Natural killer cell treated with Interleukin-12 subunit alpha and Interleukin-12 subunit beta and Interleukin-15 and Interleukin-18, amount 100 ng/mL, for 72 hours (primary cell): Measurements from ENCODE around the gene UBE2S. TPM values are rescaled to one million over a fixed set of nuclear protein-coding genes. Genes with fewer than 3 reads are reported as not detected.

Source experiments
- ATAC-seq, 2 donors: fragments of 150-1000 bp; cut with Tn5 transposase in 1 of 2; sonication (Bioruptor Pico), chemical (Tn5 transposase) in 1 of 2; 2 replicates each; pipeline ENCODE4 v1.10.0; 2021
- DNase-seq: peaks from one replicate; pipeline ENCODE4 v3.0.0; 2022; ENCODE audit warnings: low spot score
- H3K27ac Mint-ChIP-seq, 2 donors: 1 replicate in 1 of 2; 2 replicates in 1 of 2; pipeline ENCODE4 v1.8.0; 2022; ENCODE audit warnings: mixed read lengths in 2 of 2, mild to moderate bottlenecking in 1 of 2, moderate library complexity in 1 of 2
- H3K27me3 Mint-ChIP-seq, 2 donors: 1 replicate in 1 of 2; 2 replicates in 1 of 2; pipeline ENCODE4 v1.8.0; 2022; ENCODE audit warnings: mixed read lengths in 2 of 2
- H3K36me3 Mint-ChIP-seq: one replicate; pipeline ENCODE4 v1.8.0; 2022; ENCODE audit warnings: mixed read lengths
- H3K4me1 Mint-ChIP-seq, 2 donors: 1 replicate in 1 of 2; 2 replicates in 1 of 2; pipeline ENCODE4 v1.8.0; 2022; ENCODE audit warnings: low read depth in 2 of 2, mixed read lengths in 2 of 2, mild to moderate bottlenecking in 1 of 2
- H3K4me3 Mint-ChIP-seq: one replicate; pipeline ENCODE4 v1.8.0; 2022; ENCODE audit warnings: mixed read lengths
- H3K9me3 Mint-ChIP-seq: 2 replicates; pipeline ENCODE4 v1.8.0; 2022; ENCODE audit warnings: mixed read lengths
- total RNA-seq, 2 donors: library from RNA; stranded (reverse); gene quantifications; one replicate each; pipeline ENCODE4 v1.2.3, GENCODE V29; 2022

The UBE2S gene
- total RNA-seq, 2 donors from 2014 or later = 247 to 423 TPM

GRCh38 chr19:55390461-55390880 is 17.1 kb downstream of the UBE2S start:
- Mint-ChIP-seq H3K4me3 (peak overlapping the region; percentile 15), H3K27me3 (no peaks in the 10 kb centered on the region), H3K27ac (no peak overlapping the region), H3K4me1 (peaks cover 35 to 40% of the 10 kb centered on the region in 2 donors), H3K9me3 (no peaks in the 10 kb centered on the region), H3K36me3 (peaks cover 11% of the 10 kb centered on the region)
- ATAC-seq (no peak), DNase-seq (no peak)

GRCh38 chr19:55389386-55390317 is 17.9 kb downstream of the UBE2S start:
- peaks cover 40 to 43% of the 10 kb centered on the region in 2 donors for H3K4me1 Mint-ChIP-seq

GRCh38 chr19:55387736-55388497 is 19.7 kb downstream of the UBE2S start:
- no peak for ATAC-seq
- Mint-ChIP-seq H3K4me3 (peak overlapping the region; percentile 98), H3K4me1 (peaks cover 48 to 51% of the 10 kb centered on the region in 2 donors), H3K27ac (peak overlapping the region; percentile 98 to 99), H3K36me3 (peaks cover 11% of the 10 kb centered on the region), H3K9me3 (no peaks in the 10 kb centered on the region), H3K27me3 (no peaks in the 10 kb centered on the region)
- DNase-seq = no peak

More at GRCh38 chr19:55389386-55390317, 17.9 kb downstream of the UBE2S start:
- ATAC-seq (no peak), DNase-seq (peak; percentile 49)
- peak overlapping the region; percentile 68 for H3K4me3 Mint-ChIP-seq
- H3K27me3 Mint-ChIP-seq = no peaks in the 10 kb centered on the region
- H3K27ac Mint-ChIP-seq = peak overlapping the region; percentile 47 to 73
- peaks cover 11% of the 10 kb centered on the region for H3K36me3 Mint-ChIP-seq
- no peaks in the 10 kb centered on the region for H3K9me3 Mint-ChIP-seq

GRCh38 chr19:55386493-55386971 is 21.1 kb downstream of the UBE2S start:
- Mint-ChIP-seq H3K9me3 (no peaks in the 10 kb centered on the region), H3K4me3 (peak overlapping the region; percentile 98), H3K27me3 (no peaks in the 10 kb centered on the region), H3K36me3 (peaks cover 11% of the 10 kb centered on the region), H3K27ac (peak overlapping the region; percentile 98 to 99), H3K4me1 (peaks cover 62% of the 10 kb centered on the region in 2 donors)
- no peak for ATAC-seq
- DNase-seq = no peak

GRCh38 chr19:55385724-55386492 is 21.7 kb downstream of the UBE2S start, which contains the start of gene RPL28:
RPL28 (plus strand) TSS chr19:55385932; CDS start chr19:55386358, 426 bp downstream.
- ATAC-seq (peak; percentile 86 to 93), DNase-seq (peak; percentile 98)
- Mint-ChIP-seq H3K27ac (peak within 1 kb of the TSS; percentile 98 to 99), H3K9me3 (no peaks in the 10 kb centered on the region), H3K36me3 (peaks cover 11% of the 10 kb centered on the region), H3K27me3 (no peaks in the 10 kb centered on the region), H3K4me1 (peaks cover 62 to 64% of the 10 kb centered on the region in 2 donors), H3K4me3 (peak within 1 kb of the TSS; percentile 98)

GRCh38 chr19:55384920-55385723 is 22.5 kb downstream of the UBE2S start:
- peak overlapping the region; percentile 98 to 99 for H3K27ac Mint-ChIP-seq
- peaks cover 11% of the 10 kb centered on the region for H3K36me3 Mint-ChIP-seq
- peak overlapping the region; percentile 98 for H3K4me3 Mint-ChIP-seq
- H3K4me1 Mint-ChIP-seq = peaks cover 59 to 62% of the 10 kb centered on the region in 2 donors
- no peaks in the 10 kb centered on the region for H3K27me3 Mint-ChIP-seq
- peak; percentile 88 to 90 for ATAC-seq
- peak; percentile 95 for DNase-seq
- H3K9me3 Mint-ChIP-seq = no peaks in the 10 kb centered on the region

GRCh38 chr19:55384131-55384919 is 23.3 kb downstream of the UBE2S start, which contains the start of gene TMEM238:
TMEM238 (minus strand) TSS chr19:55384292; CDS start chr19:55384259, 33 bp downstream.
- H3K9me3 Mint-ChIP-seq = no peaks in the 10 kb centered on the region
- ATAC-seq (peak; percentile 2 to 8), DNase-seq (no peak)
- H3K4me3 Mint-ChIP-seq = peak within 1 kb of the TSS; percentile 98
- H3K27ac Mint-ChIP-seq = peak within 1 kb of the TSS; percentile 98 to 99
- H3K27me3 Mint-ChIP-seq = no peaks in the 10 kb centered on the region
- peaks cover 11% of the 10 kb centered on the region for H3K36me3 Mint-ChIP-seq
- H3K4me1 Mint-ChIP-seq = peaks cover 53 to 55% of the 10 kb centered on the region in 2 donors

- DNase-seq = no peak
- Mint-ChIP-seq H3K4me1 (peaks cover 47 to 51% of the 10 kb centered on the region in 2 donors), H3K36me3 (peaks cover 11% of the 10 kb centered on the region), H3K27ac (peak overlapping the region; percentile 54 to 80), H3K9me3 (no peaks in the 10 kb centered on the region), H3K4me3 (peak overlapping the region; percentile 68), H3K27me3 (no peaks in the 10 kb centered on the region)
- ATAC-seq = peak; percentile 4 to 24
Observed at GRCh38 chr19:55383279-55384130, 24.1 kb downstream of the UBE2S start.

- H3K9me3 Mint-ChIP-seq = no peaks in the 10 kb centered on the region
- H3K36me3 Mint-ChIP-seq = peaks cover 11% of the 10 kb centered on the region
- peak overlapping the region; percentile 54 to 80 for H3K27ac Mint-ChIP-seq
- no peaks in the 10 kb centered on the region for H3K27me3 Mint-ChIP-seq
- H3K4me1 Mint-ChIP-seq = peaks cover 42 to 48% of the 10 kb centered on the region in 2 donors
- DNase-seq (no peak), ATAC-seq (no peak)
- H3K4me3 Mint-ChIP-seq = peak overlapping the region; percentile 68
Observed at GRCh38 chr19:55382522-55383054, 25.0 kb downstream of the UBE2S start.

- Mint-ChIP-seq H3K4me1 (peaks cover 38 to 43% of the 10 kb centered on the region in 2 donors), H3K4me3 (peak overlapping the region; percentile 68), H3K9me3 (no peaks in the 10 kb centered on the region), H3K27ac (peak overlapping the region; percentile 54 to 80), H3K27me3 (no peaks in the 10 kb centered on the region), H3K36me3 (peaks cover 11% of the 10 kb centered on the region)
- no peak for ATAC-seq
- no peak for DNase-seq
Observed at GRCh38 chr19:55382013-55382412, 25.6 kb downstream of the UBE2S start.

- Mint-ChIP-seq H3K27ac (no peak overlapping the region), H3K9me3 (no peaks in the 10 kb centered on the region), H3K4me1 (peaks cover 17 to 18% of the 10 kb centered on the region in 2 donors), H3K27me3 (peaks cover under 1 to 4% of the 10 kb centered on the region in 2 donors), H3K4me3 (no peak overlapping the region), H3K36me3 (no peaks in the 10 kb centered on the region)
- DNase-seq (no peak), ATAC-seq (no peak)
Observed at GRCh38 chr19:55379174-55379573, 28.4 kb downstream of the UBE2S start.
